Stomach smooth muscle (tissue), 2 donors: ENCODE results near the gene SLC47A2.

Experiments
- H3K27ac ChIP-seq: one replicate; pipeline ENCODE4 v1.7.0; 2013; ENCODE audit warnings: mild to moderate bottlenecking, low read length, inconsistent platforms
- H3K27me3 ChIP-seq, 2 donors: one replicate each; pipeline ENCODE4 v1.7.0; 2013; ENCODE audit warnings: low read length in 2 of 2; ENCODE audit not compliant: insufficient read depth in 2 of 2, control insufficient read depth in 1 of 2
- H3K36me3 ChIP-seq, 2 donors: one replicate each; pipeline ENCODE4 v1.7.0; 2013; ENCODE audit warnings: low read length in 2 of 2; ENCODE audit not compliant: control insufficient read depth in 2 of 2, insufficient read depth in 2 of 2
- H3K4me1 ChIP-seq: one replicate; pipeline ENCODE4 v1.7.0; 2013; ENCODE audit warnings: low read length; ENCODE audit not compliant: control insufficient read depth, insufficient read depth
- H3K4me3 ChIP-seq, 2 donors: one replicate each; pipeline ENCODE4 v1.7.0; 2013; ENCODE audit warnings: low read length in 2 of 2
- H3K9ac ChIP-seq, 2 donors: one replicate each; pipeline ENCODE4 v1.7.0; 2013; ENCODE audit warnings: low read length in 2 of 2, mild to moderate bottlenecking in 1 of 2
- H3K9me3 ChIP-seq, 2 donors: one replicate each; pipeline ENCODE4 v1.7.0; 2013; ENCODE audit warnings: low read length in 2 of 2; ENCODE audit not compliant: control insufficient read depth in 2 of 2
- donor health status: healthy.
- donor health status: Pancreatic carcinoma.

The SLC47A2 gene

GRCh38 chr17:19726631-19727376 is 10.4 kb upstream of the SLC47A2 start:
- Histone ChIP-seq H3K4me3 (no peak overlapping the region), H3K27ac (peak overlapping the region; percentile 94)

GRCh38 chr17:19725486-19725885 is 9.1 kb upstream of the SLC47A2 start:
- Histone ChIP-seq H3K9ac (no peak overlapping the region), H3K4me1 (peaks cover 34% of the 10 kb centered on the region), H3K36me3 (no peaks in the 10 kb centered on the region), H3K4me3 (no peak overlapping the region), H3K27ac (no peak overlapping the region), H3K27me3 (no peaks in the 10 kb centered on the region), H3K9me3 (no peaks in the 10 kb centered on the region)

More at GRCh38 chr17:19726631-19727376, 10.4 kb upstream of the SLC47A2 start:
- no peaks in the 10 kb centered on the region for H3K27me3 ChIP-seq
- peaks cover 34% of the 10 kb centered on the region for H3K4me1 ChIP-seq
- no peaks in the 10 kb centered on the region for H3K9me3 ChIP-seq
- H3K9ac ChIP-seq: peak overlapping the region; percentile 46 to 51
- H3K36me3 ChIP-seq: no peaks in the 10 kb centered on the region

DNA sequence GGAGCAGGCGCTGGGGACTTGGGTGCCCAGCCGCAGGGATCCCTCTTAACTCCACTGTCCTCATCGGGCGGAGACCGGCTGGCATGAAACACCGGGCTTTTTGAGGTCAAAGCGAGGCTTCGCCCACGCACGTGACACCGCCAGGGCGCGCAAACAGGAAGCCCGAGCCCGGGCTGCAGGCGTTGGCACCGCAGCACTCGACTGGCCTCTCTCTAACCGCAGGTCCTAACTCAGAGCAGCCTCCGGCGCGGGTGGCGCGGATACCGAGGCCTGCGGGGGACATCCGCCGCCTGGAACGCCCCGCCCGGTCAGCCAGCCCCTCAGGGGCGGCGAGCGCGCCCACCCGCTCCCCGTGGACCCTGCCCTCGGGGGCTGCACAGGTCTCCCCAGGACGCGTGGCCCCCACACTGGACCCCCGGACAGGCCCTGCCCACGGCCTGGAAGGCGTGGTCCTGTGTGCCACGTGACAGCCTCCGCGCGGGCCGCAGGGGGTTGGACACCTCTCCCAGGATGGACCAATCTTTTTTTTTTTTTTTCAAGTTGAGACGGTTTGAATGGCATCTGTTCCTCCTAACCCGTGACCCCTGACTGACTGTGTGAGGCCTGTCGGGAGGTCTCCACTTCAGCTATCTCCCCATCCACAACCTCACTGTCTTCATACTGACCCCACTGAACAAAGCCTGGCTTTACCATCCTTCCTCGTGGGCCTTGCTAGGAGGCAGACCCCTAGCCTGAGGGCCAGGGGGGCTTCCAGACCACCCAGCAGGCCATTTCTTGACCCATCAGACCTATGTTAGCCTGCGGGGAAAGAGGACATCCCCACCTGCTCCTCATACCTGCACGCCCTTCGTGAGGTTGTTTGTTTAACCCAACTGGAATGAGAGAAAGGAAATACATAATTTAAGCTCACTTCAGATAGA is 8.4 kb upstream of the SLC47A2 start:
- Histone ChIP-seq H3K27ac (peak overlapping the region; percentile 41), H3K9me3 (no peaks in the 10 kb centered on the region), H3K36me3 (no peaks in the 10 kb centered on the region), H3K27me3 (no peaks in the 10 kb centered on the region), H3K4me3 (peak overlapping the region in 1 of 2 donors; percentile 64), H3K4me1 (peaks cover 34% of the 10 kb centered on the region), H3K9ac (peak overlapping the region; percentile 20 to 29)

GRCh38 chr17:19723964-19724363 is 7.6 kb upstream of the SLC47A2 start:
- Histone ChIP-seq H3K27me3 (no peaks in the 10 kb centered on the region), H3K4me3 (peak overlapping the region in 1 of 2 donors; percentile 64), H3K9me3 (no peaks in the 10 kb centered on the region), H3K9ac (no peak overlapping the region), H3K27ac (peak overlapping the region; percentile 41), H3K36me3 (no peaks in the 10 kb centered on the region), H3K4me1 (peaks cover 34% of the 10 kb centered on the region)

- Histone ChIP-seq H3K9me3 (no peaks in the 10 kb centered on the region), H3K4me3 (no peak overlapping the region), H3K4me1 (peaks cover 14% of the 10 kb centered on the region), H3K36me3 (no peaks in the 10 kb centered on the region), H3K27me3 (no peaks in the 10 kb centered on the region), H3K9ac (no peak overlapping the region), H3K27ac (no peak overlapping the region)
These were observed 4.4 kb upstream of the SLC47A2 start for GRCh38 chr17:19720631-19721426.

GRCh38 chr17:19720210-19720475 is 3.8 kb upstream of the SLC47A2 start:
- Histone ChIP-seq H3K27ac (no peak overlapping the region), H3K4me1 (peaks cover 12% of the 10 kb centered on the region), H3K9me3 (no peaks in the 10 kb centered on the region), H3K36me3 (no peaks in the 10 kb centered on the region), H3K27me3 (no peaks in the 10 kb centered on the region), H3K9ac (no peak overlapping the region), H3K4me3 (no peak overlapping the region)

- Histone ChIP-seq H3K27me3 (no peaks in the 10 kb centered on the region), H3K9ac (no peak overlapping the region), H3K36me3 (no peaks in the 10 kb centered on the region), H3K4me3 (no peak overlapping the region), H3K4me1 (peaks cover 6% of the 10 kb centered on the region), H3K9me3 (no peaks in the 10 kb centered on the region), H3K27ac (no peak overlapping the region)
These were observed 3.2 kb upstream of the SLC47A2 start for GRCh38 chr17:19719355-19720209.

GRCh38 chr17:19718613-19719354 is 2.4 kb upstream of the SLC47A2 start:
- H3K36me3 ChIP-seq: no peaks in the 10 kb centered on the region
- no peaks in the 10 kb centered on the region for H3K9me3 ChIP-seq
- no peak overlapping the region for H3K27ac ChIP-seq
- H3K27me3 ChIP-seq: no peaks in the 10 kb centered on the region
- H3K4me1 ChIP-seq: no peaks in the 10 kb centered on the region
- H3K9ac ChIP-seq: no peak overlapping the region
- H3K4me3 ChIP-seq: no peak overlapping the region

DNA sequence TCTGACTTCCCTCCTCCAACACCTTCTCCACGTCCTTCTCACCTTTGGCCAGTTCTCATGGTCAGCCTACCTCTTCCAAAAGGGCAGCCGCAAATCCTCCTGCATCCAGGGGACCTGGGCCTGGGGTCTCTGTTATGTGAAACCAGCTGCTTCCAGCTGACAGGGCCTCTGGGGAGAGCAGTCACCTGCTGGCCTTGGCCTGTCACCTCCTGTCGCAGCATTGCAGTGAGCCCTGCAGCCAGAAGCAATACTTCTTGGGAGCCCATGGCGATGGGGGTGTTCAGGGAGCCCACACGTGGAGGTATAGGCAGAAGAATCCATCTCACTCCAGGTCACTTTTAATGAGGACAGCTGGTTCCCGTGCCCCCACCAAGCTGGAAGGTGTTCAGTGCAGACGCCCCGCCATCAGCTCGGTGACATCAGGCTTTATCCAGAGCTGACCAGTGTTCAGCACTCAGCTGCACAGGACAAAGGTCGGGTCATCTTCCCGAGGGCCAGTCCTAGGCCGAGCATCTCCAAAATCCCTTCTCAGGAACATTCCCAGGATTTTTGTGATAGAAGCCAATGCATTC is 1.7 kb upstream of the SLC47A2 start:
- H3K36me3 ChIP-seq: no peaks in the 10 kb centered on the region
- H3K4me1 ChIP-seq: no peaks in the 10 kb centered on the region
- H3K27ac ChIP-seq: no peak overlapping the region
- H3K4me3 ChIP-seq: no peak overlapping the region
- no peaks in the 10 kb centered on the region for H3K9me3 ChIP-seq
- H3K27me3 ChIP-seq: no peaks in the 10 kb centered on the region
- H3K9ac ChIP-seq: no peak overlapping the region
